ENCODE data around the gene ANKRD44.

ANKRD44 gene

GRCh38 chr2:197204519-197205250 is 105.9 kb downstream of the ANKRD44 start:
- DNase-seq = no peak

- no peak for DNase-seq
These were observed 108.7 kb downstream of the ANKRD44 start for GRCh38 chr2:197201874-197202273.

DNA sequence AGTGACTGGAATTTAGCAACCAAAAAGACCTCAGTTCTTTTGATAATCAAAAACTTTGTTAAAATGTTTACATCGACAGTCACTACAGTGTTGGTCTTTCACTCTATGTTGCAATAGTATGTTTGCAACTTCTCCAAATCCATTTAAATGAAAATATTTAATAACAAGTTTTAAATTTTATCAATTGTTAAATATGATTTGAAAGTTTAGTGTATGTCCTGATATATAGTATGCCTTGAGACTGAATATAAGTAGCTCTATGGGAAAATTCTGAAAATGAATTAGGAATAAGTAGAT is 109.9 kb downstream of the ANKRD44 start:
- DNase-seq = no peak

- DNase-seq = no peak
These were observed 110.4 kb downstream of the ANKRD44 start for GRCh38 chr2:197200051-197200761.

- peak; percentile 39 for DNase-seq
These were observed 111.7 kb downstream of the ANKRD44 start for GRCh38 chr2:197198890-197199289.

DNA sequence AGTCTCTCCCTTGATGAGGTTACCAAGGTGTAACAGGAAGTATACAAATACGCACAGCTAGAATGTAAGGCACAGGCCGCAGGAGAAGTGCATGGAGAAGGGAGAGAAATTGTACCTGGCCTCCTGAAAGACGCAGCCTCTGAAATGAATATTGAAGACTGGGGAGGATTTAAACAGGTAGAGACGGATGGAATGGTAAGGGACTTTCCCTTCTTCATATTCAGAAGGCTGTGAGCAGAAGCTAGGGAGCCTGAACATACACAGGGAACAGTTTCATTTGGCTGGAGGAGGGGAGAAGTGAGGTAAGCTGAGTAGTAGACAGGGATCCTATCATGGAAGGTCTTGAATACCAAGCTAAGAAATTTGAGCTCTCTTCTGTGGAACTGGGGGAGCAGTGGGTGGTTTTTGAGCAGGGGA is 112.7 kb downstream of the ANKRD44 start:
- no peak for DNase-seq

GRCh38 chr2:197196541-197197180 is 113.9 kb downstream of the ANKRD44 start:
- DNase-seq = no peak

DNA sequence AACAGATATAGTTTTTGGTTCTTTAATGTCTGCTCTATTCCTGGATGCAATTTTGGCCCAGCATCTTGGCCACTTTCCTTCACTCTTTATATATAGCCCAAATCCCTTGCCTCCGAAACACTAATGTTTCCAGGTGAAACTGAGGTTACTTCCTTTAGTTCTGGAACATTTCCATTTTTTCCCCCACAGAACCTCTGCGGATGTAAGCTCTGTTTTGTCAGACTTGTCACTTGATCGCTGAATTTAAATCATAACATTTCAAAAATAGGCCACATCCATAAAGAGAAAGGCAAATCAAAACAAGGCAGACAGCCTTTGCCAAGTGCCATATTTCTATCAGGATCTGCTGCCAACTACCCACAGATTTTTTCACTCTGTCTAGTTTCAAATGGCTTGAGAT is 115.1 kb downstream of the ANKRD44 start:
- DNase-seq = no peak

- DNase-seq = no peak
These were observed 118.6 kb downstream of the ANKRD44 start for GRCh38 chr2:197191940-197192322.

GRCh38 chr2:197191177-197191939 is 119.2 kb downstream of the ANKRD44 start:
- peak; percentile 49 for DNase-seq

DNA sequence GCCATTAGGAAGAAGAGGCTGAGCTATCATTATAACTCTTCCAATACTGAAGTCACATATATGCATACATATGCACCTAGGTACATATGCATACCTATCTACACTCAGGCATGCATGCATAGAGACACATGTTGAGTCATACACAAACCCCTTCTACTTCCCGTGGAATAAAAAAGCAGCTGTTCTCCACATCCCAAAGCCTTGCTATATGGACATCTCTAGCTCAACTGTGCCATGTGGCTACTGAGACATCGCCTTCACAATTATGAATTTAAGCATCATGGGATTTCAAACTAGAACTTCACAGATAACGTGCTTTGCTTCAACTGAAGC is 120.5 kb downstream of the ANKRD44 start:
- DNase-seq = no peak

DNA sequence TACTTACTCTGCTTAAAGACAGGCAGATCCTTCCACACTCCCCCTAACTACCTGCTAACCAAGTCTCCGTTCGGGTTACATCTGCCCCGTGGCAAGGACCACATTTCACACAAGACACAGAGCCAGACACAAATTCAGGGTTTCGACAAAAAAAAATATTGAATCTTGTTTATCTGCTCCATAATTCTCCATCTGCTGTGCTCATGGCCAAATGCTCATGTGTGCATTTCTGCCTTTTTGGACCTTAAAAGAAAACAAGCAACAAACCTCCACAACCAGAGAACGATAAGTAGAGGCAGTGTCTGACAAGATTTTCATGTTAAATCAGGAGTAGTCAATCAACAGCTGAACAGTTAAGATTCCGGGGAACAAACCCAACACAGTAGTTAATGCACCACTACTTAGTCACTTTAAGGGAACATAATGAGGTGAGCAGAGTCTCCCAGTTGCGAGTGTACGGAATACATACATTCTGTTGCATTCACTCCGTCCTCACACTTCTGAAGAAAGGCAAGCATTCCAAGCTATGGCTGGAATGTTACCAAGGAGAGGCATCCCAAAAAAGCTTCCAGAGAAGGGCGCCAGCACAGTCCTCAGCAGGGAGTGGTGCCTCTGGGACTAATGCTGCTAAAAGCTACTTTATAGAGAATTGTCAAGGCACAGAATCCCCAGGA is 121.0 kb downstream of the ANKRD44 start:
- DNase-seq = no peak

- no peak for DNase-seq
These were observed 124.9 kb downstream of the ANKRD44 start for GRCh38 chr2:197185676-197186075.

- DNase-seq = peak; percentile 36
These were observed 125.5 kb downstream of the ANKRD44 start for GRCh38 chr2:197184959-197185586.

DNA sequence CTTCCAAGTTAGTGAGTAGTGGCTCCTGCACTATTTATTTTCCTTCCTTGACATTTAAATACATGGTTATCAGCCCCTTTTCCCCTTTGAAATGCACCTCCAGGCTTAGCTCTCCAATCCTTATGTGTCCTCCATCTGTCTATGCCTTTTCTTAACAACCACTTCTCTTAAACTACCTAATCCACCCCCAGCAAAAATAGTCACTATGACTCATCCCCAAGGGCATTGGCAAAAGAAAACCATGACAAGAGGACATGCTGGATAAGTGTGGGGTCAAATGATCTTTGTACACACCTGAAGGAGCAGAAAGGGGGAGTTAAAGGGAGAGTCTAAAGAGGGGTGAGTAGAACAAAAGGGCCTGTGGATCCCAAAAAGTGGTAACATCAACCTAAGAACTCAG is 127.2 kb downstream of the ANKRD44 start:
- no peak for DNase-seq

DNA sequence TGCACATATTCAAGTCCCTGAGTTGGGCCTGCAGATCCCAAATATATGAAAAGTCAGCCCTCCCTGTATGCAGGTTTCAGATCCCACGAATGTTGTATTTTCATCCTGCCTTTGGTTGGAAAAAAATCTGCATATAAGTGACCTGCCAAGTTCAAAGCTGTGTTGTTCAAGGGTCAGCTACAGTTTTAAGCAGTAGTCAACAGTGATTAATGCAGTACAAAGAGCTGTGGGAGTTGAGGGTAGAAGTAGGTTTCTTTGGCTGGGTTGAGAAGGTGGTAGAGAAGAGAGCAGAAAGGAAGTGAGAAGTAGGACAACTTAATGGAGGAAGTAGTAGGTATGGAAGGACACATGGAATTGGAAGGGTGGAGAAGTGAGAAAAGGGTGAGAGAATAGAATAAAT is 127.9 kb downstream of the ANKRD44 start:
- no peak for DNase-seq

DNA sequence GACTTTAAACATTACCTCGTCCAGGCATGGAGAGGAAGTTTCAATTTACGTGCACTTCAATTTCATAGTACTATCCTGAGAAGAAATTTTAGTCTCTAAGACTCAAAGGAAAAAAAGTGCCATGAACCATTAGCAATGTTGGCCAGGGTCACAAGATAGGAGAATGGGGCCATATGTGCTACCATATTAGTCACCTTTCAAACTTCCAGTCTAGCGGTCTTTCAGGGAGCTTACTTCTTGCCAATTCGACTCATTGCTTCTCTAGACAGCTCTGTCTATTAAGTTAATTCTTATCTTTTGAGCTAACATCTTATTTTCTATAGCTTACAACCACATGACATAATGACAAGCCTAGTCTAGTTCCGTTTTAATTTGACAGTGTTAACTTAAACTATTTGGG is 129.1 kb downstream of the ANKRD44 start:
- no peak for DNase-seq

DNA sequence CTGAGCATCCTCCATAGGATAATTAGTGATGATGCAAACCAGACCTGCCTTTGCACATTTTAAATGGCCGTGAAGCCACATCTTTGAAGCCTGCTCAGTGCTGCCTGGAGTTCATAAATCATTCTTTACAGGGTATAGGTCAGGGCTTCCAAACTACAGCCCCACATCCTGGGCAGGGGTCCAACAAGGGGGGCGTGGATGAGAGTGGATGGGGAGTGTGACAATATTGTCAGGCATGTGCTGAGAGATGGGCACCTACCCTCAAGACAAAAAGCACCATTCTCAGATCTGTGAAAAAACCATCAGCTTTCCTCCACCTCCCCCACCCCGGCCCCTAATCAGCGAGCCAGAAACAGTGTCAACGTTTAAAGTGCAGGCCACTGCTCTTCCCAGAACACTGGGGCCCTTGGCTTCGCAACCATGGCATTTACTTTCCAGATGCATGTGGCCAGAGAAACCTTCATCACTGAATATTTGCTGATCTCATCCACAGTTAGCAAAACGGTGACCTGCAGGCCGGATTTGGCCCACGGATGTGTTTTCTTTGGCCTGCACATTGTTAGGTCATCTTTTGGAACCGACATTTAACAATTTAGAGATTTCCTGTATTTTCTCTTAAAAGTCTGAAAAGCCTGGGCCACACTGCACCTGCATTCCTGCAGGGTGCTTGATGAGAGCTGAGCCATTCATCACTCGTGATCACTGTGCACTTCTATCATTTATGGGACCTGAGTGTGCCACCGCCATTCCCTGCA is 130.7 kb downstream of the ANKRD44 start:
- no peak for DNase-seq

DNA sequence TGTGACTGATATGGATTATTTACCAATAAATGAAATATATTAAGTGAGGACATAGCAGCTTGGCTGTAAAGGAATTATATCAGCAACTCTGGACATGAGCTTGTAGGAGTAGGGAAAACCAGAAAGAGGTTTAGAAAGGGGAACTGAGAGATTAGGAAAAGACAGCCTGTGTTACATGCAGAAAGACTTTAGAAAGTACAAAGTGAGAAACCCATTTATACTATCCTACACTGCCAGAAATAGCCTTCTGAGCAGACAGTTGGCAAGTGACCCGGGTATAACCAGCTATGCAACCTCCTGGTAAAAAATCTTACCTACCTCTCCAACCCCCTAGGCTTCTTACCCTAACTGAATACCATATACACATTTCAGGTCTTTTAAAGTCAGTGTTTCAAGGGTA is 134.1 kb downstream of the ANKRD44 start:
- DNase-seq = no peak

GRCh38 chr2:197174539-197175094 is 136.0 kb downstream of the ANKRD44 start:
- no peak for DNase-seq

- no peak for DNase-seq
These were observed 139.0 kb downstream of the ANKRD44 start for GRCh38 chr2:197171582-197171981.
